Measurements from ENCODE around the gene EPHA3.

DNA sequence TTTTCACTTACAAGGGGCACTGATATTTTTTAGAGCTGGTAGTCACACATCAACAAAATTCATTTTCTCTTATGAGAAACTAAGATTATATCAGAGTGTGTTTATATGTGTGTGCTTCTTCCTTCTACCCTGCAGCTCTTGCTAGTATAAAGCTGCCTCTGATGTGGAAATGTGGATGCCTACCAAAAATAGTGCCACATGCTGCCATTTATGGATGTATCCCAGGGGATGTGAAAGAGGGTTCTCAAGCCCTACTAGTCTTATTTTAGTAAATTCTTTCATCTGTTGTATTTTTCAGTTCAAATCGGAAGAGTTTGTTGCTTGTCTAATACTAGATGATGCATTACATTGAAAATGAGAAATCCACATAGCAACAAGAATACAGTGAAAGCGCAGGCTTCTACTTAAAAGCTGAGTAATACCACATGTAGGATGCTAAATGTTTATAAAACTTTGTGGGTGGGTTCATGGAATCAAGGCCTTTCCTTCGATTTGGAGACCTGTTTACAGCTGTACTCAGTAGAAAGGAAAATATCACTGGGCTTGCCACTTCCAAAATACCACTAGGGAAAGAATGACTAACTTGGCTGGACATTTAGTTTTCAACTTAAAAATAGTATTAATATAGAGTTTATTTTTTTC, 399.2 kb downstream of the EPHA3 start:
- TF ChIP-seq ELF4 (CRISPR knock-in tag; IDR thresholded peaks at IDR 0.05; ENCODE audit: low read depth) (no peak), NFYB (CRISPR knock-in tag; conservative IDR thresholded peaks at IDR 0.05; ENCODE audit: low read depth) (no peak), CBFB (CRISPR knock-in tag; IDR thresholded peaks at IDR 0.05; ENCODE audit: low read depth) (no peak)
- TF ChIP-seq, protein P1, sequence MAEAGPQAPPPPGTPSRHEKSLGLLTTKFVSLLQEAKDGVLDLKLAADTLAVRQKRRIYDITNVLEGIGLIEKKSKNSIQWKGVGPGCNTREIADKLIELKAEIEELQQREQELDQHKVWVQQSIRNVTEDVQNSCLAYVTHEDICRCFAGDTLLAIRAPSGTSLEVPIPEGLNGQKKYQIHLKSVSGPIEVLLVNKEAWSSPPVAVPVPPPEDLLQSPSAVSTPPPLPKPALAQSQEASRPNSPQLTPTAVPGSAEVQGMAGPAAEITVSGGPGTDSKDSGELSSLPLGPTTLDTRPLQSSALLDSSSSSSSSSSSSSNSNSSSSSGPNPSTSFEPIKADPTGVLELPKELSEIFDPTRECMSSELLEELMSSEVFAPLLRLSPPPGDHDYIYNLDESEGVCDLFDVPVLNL (CRISPR knock-in tag; IDR thresholded peaks at IDR 0.05; ENCODE audit: borderline replicate concordance, low read depth), result no peak

Measured in WTC11 (cell line).